ENCODE data around the gene MBD3.
A peak's percentile ranks its signal among the peaks of the same experiment; 100 is the strongest.
"Not testable (repeated sequence)": the region's sequence is repeated elsewhere in the genome, so short reads cannot be mapped to it uniquely, and the experiment has no call there.

Gene MBD3

GRCh38 chr19:1592755-1593500 is at the start of gene MBD3:
TSS of gene MBD3 (minus strand) at chr19:1592865. CDS start at chr19:1592631, 234 bp downstream.
- Histone ChIP-seq H3K27ac (ENCODE audit: low read depth, low read length) (peak within 1 kb of the TSS; percentile 100), H3K4me3 (ENCODE audit: low read depth, low read length) (peak within 1 kb of the TSS; percentile 99), H3K9me3 (ENCODE audit: control insufficient read depth, insufficient read depth, low read length) (no peaks in the 10 kb centered on the region), H3K27me3 (ENCODE audit: control insufficient read depth, insufficient read depth, low read length) (no peaks in the 10 kb centered on the region), H3K4me1 (ENCODE audit: control insufficient read depth, insufficient read depth, low read length) (peaks cover 6% of the 10 kb centered on the region), H3K36me3 (ENCODE audit: control insufficient read depth, insufficient read depth, low read length) (peaks cover 27% of the 10 kb centered on the region), H3K9ac (ENCODE audit: low read depth, low read length) (peak within 1 kb of the TSS; percentile 99)

- not testable (repeated sequence) for H3K9me3 ChIP-seq (ENCODE audit: control insufficient read depth, insufficient read depth, low read length); H3K4me1 ChIP-seq (ENCODE audit: control insufficient read depth, insufficient read depth, low read length); H3K9ac ChIP-seq (ENCODE audit: low read depth, low read length); H3K27me3 ChIP-seq (ENCODE audit: control insufficient read depth, insufficient read depth, low read length); H3K27ac ChIP-seq (ENCODE audit: low read depth, low read length); H3K4me3 ChIP-seq (ENCODE audit: low read depth, low read length)
- H3K36me3 ChIP-seq (ENCODE audit: control insufficient read depth, insufficient read depth, low read length) = peaks cover 90% of the 10 kb centered on the region
These were observed 48.3 kb upstream of the MBD3 start for GRCh38 chr19:1640893-1641448.

- Histone ChIP-seq H3K9me3 (ENCODE audit: control insufficient read depth, insufficient read depth, low read length) (no peaks in the 10 kb centered on the region), H3K9ac (ENCODE audit: low read depth, low read length) (no peak overlapping the region), H3K4me3 (ENCODE audit: low read depth, low read length) (no peak overlapping the region), H3K27me3 (ENCODE audit: control insufficient read depth, insufficient read depth, low read length) (no peaks in the 10 kb centered on the region), H3K27ac (ENCODE audit: low read depth, low read length) (no peak overlapping the region), H3K36me3 (ENCODE audit: control insufficient read depth, insufficient read depth, low read length) (peaks cover 84% of the 10 kb centered on the region), H3K4me1 (ENCODE audit: control insufficient read depth, insufficient read depth, low read length) (no peaks in the 10 kb centered on the region)
These were observed 43.9 kb upstream of the MBD3 start for GRCh38 chr19:1636325-1637236.

GRCh38 chr19:1634938-1635243 is 42.2 kb upstream of the MBD3 start:
- H3K4me1 ChIP-seq (ENCODE audit: control insufficient read depth, insufficient read depth, low read length) = no peaks in the 10 kb centered on the region
- peaks cover 86% of the 10 kb centered on the region for H3K36me3 ChIP-seq (ENCODE audit: control insufficient read depth, insufficient read depth, low read length)
- H3K27ac ChIP-seq (ENCODE audit: low read depth, low read length) = no peak overlapping the region
- no peak overlapping the region for H3K9ac ChIP-seq (ENCODE audit: low read depth, low read length)
- no peaks in the 10 kb centered on the region for H3K27me3 ChIP-seq (ENCODE audit: control insufficient read depth, insufficient read depth, low read length)
- H3K4me3 ChIP-seq (ENCODE audit: low read depth, low read length) = no peak overlapping the region
- no peaks in the 10 kb centered on the region for H3K9me3 ChIP-seq (ENCODE audit: control insufficient read depth, insufficient read depth, low read length)

GRCh38 chr19:1634242-1634937 is 41.7 kb upstream of the MBD3 start:
- Histone ChIP-seq H3K9me3 (ENCODE audit: control insufficient read depth, insufficient read depth, low read length) (no peaks in the 10 kb centered on the region), H3K4me1 (ENCODE audit: control insufficient read depth, insufficient read depth, low read length) (no peaks in the 10 kb centered on the region), H3K4me3 (ENCODE audit: low read depth, low read length) (no peak overlapping the region), H3K27me3 (ENCODE audit: control insufficient read depth, insufficient read depth, low read length) (no peaks in the 10 kb centered on the region), H3K27ac (ENCODE audit: low read depth, low read length) (no peak overlapping the region), H3K36me3 (ENCODE audit: control insufficient read depth, insufficient read depth, low read length) (peaks cover 84% of the 10 kb centered on the region), H3K9ac (ENCODE audit: low read depth, low read length) (no peak overlapping the region)

- no peaks in the 10 kb centered on the region for H3K27me3 ChIP-seq (ENCODE audit: control insufficient read depth, insufficient read depth, low read length)
- no peak overlapping the region for H3K27ac ChIP-seq (ENCODE audit: low read depth, low read length)
- no peak overlapping the region for H3K4me3 ChIP-seq (ENCODE audit: low read depth, low read length)
- H3K36me3 ChIP-seq (ENCODE audit: control insufficient read depth, insufficient read depth, low read length) = peaks cover 74% of the 10 kb centered on the region
- no peak overlapping the region for H3K9ac ChIP-seq (ENCODE audit: low read depth, low read length)
- no peaks in the 10 kb centered on the region for H3K9me3 ChIP-seq (ENCODE audit: control insufficient read depth, insufficient read depth, low read length)
- H3K4me1 ChIP-seq (ENCODE audit: control insufficient read depth, insufficient read depth, low read length) = no peaks in the 10 kb centered on the region
These were observed 40.7 kb upstream of the MBD3 start for GRCh38 chr19:1633269-1633826.

- Histone ChIP-seq H3K36me3 (ENCODE audit: control insufficient read depth, insufficient read depth, low read length) (peaks cover 67% of the 10 kb centered on the region), H3K9me3 (ENCODE audit: control insufficient read depth, insufficient read depth, low read length) (no peaks in the 10 kb centered on the region), H3K9ac (ENCODE audit: low read depth, low read length) (no peak overlapping the region), H3K4me1 (ENCODE audit: control insufficient read depth, insufficient read depth, low read length) (no peaks in the 10 kb centered on the region), H3K27ac (ENCODE audit: low read depth, low read length) (no peak overlapping the region), H3K27me3 (ENCODE audit: control insufficient read depth, insufficient read depth, low read length) (no peaks in the 10 kb centered on the region), H3K4me3 (ENCODE audit: low read depth, low read length) (no peak overlapping the region)
These were observed 40.0 kb upstream of the MBD3 start for GRCh38 chr19:1632462-1633268.

GRCh38 chr19:1631557-1632100 is 39.0 kb upstream of the MBD3 start:
- Histone ChIP-seq H3K27me3 (ENCODE audit: control insufficient read depth, insufficient read depth, low read length) (no peaks in the 10 kb centered on the region), H3K4me1 (ENCODE audit: control insufficient read depth, insufficient read depth, low read length) (no peaks in the 10 kb centered on the region), H3K9ac (ENCODE audit: low read depth, low read length) (no peak overlapping the region), H3K36me3 (ENCODE audit: control insufficient read depth, insufficient read depth, low read length) (peaks cover 64% of the 10 kb centered on the region), H3K9me3 (ENCODE audit: control insufficient read depth, insufficient read depth, low read length) (no peaks in the 10 kb centered on the region), H3K27ac (ENCODE audit: low read depth, low read length) (no peak overlapping the region), H3K4me3 (ENCODE audit: low read depth, low read length) (no peak overlapping the region)

- H3K4me3 ChIP-seq (ENCODE audit: low read depth, low read length) = no peak overlapping the region
- peaks cover 61% of the 10 kb centered on the region for H3K36me3 ChIP-seq (ENCODE audit: control insufficient read depth, insufficient read depth, low read length)
- H3K9ac ChIP-seq (ENCODE audit: low read depth, low read length) = no peak overlapping the region
- no peak overlapping the region for H3K27ac ChIP-seq (ENCODE audit: low read depth, low read length)
- no peaks in the 10 kb centered on the region for H3K9me3 ChIP-seq (ENCODE audit: control insufficient read depth, insufficient read depth, low read length)
- no peaks in the 10 kb centered on the region for H3K27me3 ChIP-seq (ENCODE audit: control insufficient read depth, insufficient read depth, low read length)
- no peaks in the 10 kb centered on the region for H3K4me1 ChIP-seq (ENCODE audit: control insufficient read depth, insufficient read depth, low read length)
These were observed 38.1 kb upstream of the MBD3 start for GRCh38 chr19:1630811-1631210.

GRCh38 chr19:1630012-1630411 is 37.3 kb upstream of the MBD3 start:
- no peaks in the 10 kb centered on the region for H3K9me3 ChIP-seq (ENCODE audit: control insufficient read depth, insufficient read depth, low read length)
- H3K9ac ChIP-seq (ENCODE audit: low read depth, low read length) = no peak overlapping the region
- H3K4me1 ChIP-seq (ENCODE audit: control insufficient read depth, insufficient read depth, low read length) = no peaks in the 10 kb centered on the region
- H3K36me3 ChIP-seq (ENCODE audit: control insufficient read depth, insufficient read depth, low read length) = peaks cover 58% of the 10 kb centered on the region
- H3K27ac ChIP-seq (ENCODE audit: low read depth, low read length) = no peak overlapping the region
- H3K27me3 ChIP-seq (ENCODE audit: control insufficient read depth, insufficient read depth, low read length) = no peaks in the 10 kb centered on the region
- H3K4me3 ChIP-seq (ENCODE audit: low read depth, low read length) = no peak overlapping the region
